Activated B cell treated with CpG ODN at 0.5 μM for 24 hours (primary cell): ENCODE measurements around the gene PRR20G. TPM values are rescaled to one million over a fixed set of nuclear protein-coding genes. Genes with fewer than 3 reads are reported as not detected.

Source experiments
- ATAC-seq: fragments of 200-7000 bp; cut with Tn5 transposase; one replicate; pipeline ENCODE4 v1.10.0; 2021; ENCODE audit warnings: low read depth, mild to moderate bottlenecking, moderate library complexity
- CTCF ChIA-PET: fragments of 350-600 bp; sonication (Branson Sonifier 250); formaldehyde crosslinking; loops from one replicate; lab custom pipeline; 2021; ENCODE audit warnings: antibody characterized with exemption; lab: Charles Lee
- POLR2A ChIA-PET: fragments of 350-600 bp; sonication (Branson Sonifier 250); formaldehyde crosslinking; loops from one replicate; lab custom pipeline; 2021; ENCODE audit warnings: antibody characterized with exemption; lab: Charles Lee
- DNase-seq: peaks from one replicate; pipeline ENCODE4 v3.0.0; 2022
- H3K27ac Mint-ChIP-seq: one replicate; pipeline ENCODE4 v1.8.0; 2020; ENCODE audit warnings: mixed read lengths
- H3K27me3 Mint-ChIP-seq: one replicate; pipeline ENCODE4 v1.8.0; 2021; ENCODE audit warnings: mixed read lengths
- H3K36me3 Mint-ChIP-seq: one replicate; pipeline ENCODE4 v1.8.0; 2021; ENCODE audit warnings: low read depth, mixed read lengths
- H3K4me1 Mint-ChIP-seq: one replicate; pipeline ENCODE4 v1.8.0; 2021; ENCODE audit warnings: mixed read lengths
- H3K4me3 Mint-ChIP-seq: one replicate; pipeline ENCODE4 v1.8.0; 2020; ENCODE audit warnings: mild to moderate bottlenecking, mixed read lengths
- H3K9me3 Mint-ChIP-seq: one replicate; pipeline ENCODE4 v1.8.0; 2020; ENCODE audit warnings: mixed read lengths
- CTCF ChIP-seq: fragments of 200-600 bp; IDR thresholded peaks from one replicate; pipeline ENCODE4 v1.8.0; 2022; ENCODE audit warnings: antibody characterized with exemption, mild to moderate bottlenecking
- intact Hi-C: fragments of 100-400 bp; cut with micrococcal nuclease; formaldehyde crosslinking; loops from one replicate; pipeline ENCODE4 v1.15.1; 2024
- total RNA-seq: library from RNA; stranded (reverse); gene quantifications from 2 replicates; pipeline ENCODE4 v1.2.3, GENCODE V29; 2022

The PRR20G gene
- total RNA-seq, 1 donor from 2014 or later, result not detected

GRCh38 chr3:127274200-127274760 lies 13.6 kb downstream of the PRR20G start:
- Mint-ChIP-seq H3K4me3 (no peak overlapping the region), H3K9me3 (peaks cover 7% of the 10 kb centered on the region), H3K27ac (no peak overlapping the region), H3K27me3 (peaks cover 9% of the 10 kb centered on the region), H3K36me3 (no peaks in the 10 kb centered on the region), H3K4me1 (no peaks in the 10 kb centered on the region)
- intact Hi-C loops, result no loop called here
- no peak for TF ChIP-seq CTCF
- ChIA-PET POLR2A (no interaction called here), CTCF (no interaction called here)
- DNase-seq (no peak), ATAC-seq (no peak)

- TF ChIP-seq CTCF, result no peak
- ATAC-seq (no peak), DNase-seq (no peak)
- intact Hi-C loops, result no loop called here
- CTCF ChIA-PET, result no interaction called here
- H3K27me3 Mint-ChIP-seq, result peaks cover 7% of the 10 kb centered on the region
- POLR2A ChIA-PET, result no interaction called here
- H3K36me3 Mint-ChIP-seq, result no peaks in the 10 kb centered on the region
- H3K27ac Mint-ChIP-seq, result no peak overlapping the region
- H3K4me3 Mint-ChIP-seq, result no peak overlapping the region
- H3K4me1 Mint-ChIP-seq, result no peaks in the 10 kb centered on the region
- peaks cover 11% of the 10 kb centered on the region for H3K9me3 Mint-ChIP-seq
Observed at GRCh38 chr3:127273206-127273605, 14.6 kb downstream of the PRR20G start.

- Mint-ChIP-seq H3K27me3 (peaks cover 2% of the 10 kb centered on the region), H3K4me1 (no peaks in the 10 kb centered on the region), H3K4me3 (no peak overlapping the region), H3K36me3 (no peaks in the 10 kb centered on the region), H3K27ac (no peak overlapping the region), H3K9me3 (peaks cover 11% of the 10 kb centered on the region)
- intact Hi-C loops, result no loop called here
- ChIA-PET POLR2A (no interaction called here), CTCF (no interaction called here)
- no peak for ATAC-seq
- TF ChIP-seq CTCF, result no peak
- DNase-seq, result no peak
Observed at GRCh38 chr3:127266186-127266585, 21.7 kb downstream of the PRR20G start.

GRCh38 chr3:127265581-127265981 lies 22.3 kb downstream of the PRR20G start:
- ChIA-PET CTCF (no interaction called here), POLR2A (no interaction called here)
- no peak for ATAC-seq
- no peak for DNase-seq
- no peaks in the 10 kb centered on the region for H3K36me3 Mint-ChIP-seq
- no peak for TF ChIP-seq CTCF
- no peak overlapping the region for H3K4me3 Mint-ChIP-seq
- peaks cover 2% of the 10 kb centered on the region for H3K27me3 Mint-ChIP-seq
- peaks cover 11% of the 10 kb centered on the region for H3K9me3 Mint-ChIP-seq
- intact Hi-C loops, result no loop called here
- H3K4me1 Mint-ChIP-seq, result no peaks in the 10 kb centered on the region
- no peak overlapping the region for H3K27ac Mint-ChIP-seq

- intact Hi-C loops, result no loop called here
- no peak overlapping the region for H3K4me3 Mint-ChIP-seq
- ChIA-PET POLR2A (no interaction called here), CTCF (no interaction called here)
- ATAC-seq, result no peak
- no peak overlapping the region for H3K27ac Mint-ChIP-seq
- peaks cover 11% of the 10 kb centered on the region for H3K9me3 Mint-ChIP-seq
- H3K36me3 Mint-ChIP-seq, result no peaks in the 10 kb centered on the region
- TF ChIP-seq CTCF, result no peak
- no peaks in the 10 kb centered on the region for H3K4me1 Mint-ChIP-seq
- DNase-seq, result no peak
- H3K27me3 Mint-ChIP-seq, result peaks cover 2% of the 10 kb centered on the region
Observed at GRCh38 chr3:127264794-127265514, 22.9 kb downstream of the PRR20G start.
